ENCODE results near the gene SLC39A11. TPM values are rescaled to one million over a fixed set of nuclear protein-coding genes. Genes with fewer than 3 reads are reported as not detected.
"Not testable (repeated sequence)": the region's sequence is repeated elsewhere in the genome, so short reads cannot be mapped to it uniquely, and the experiment has no call there.

The SLC39A11 gene
- polyA plus RNA-seq, 1 donor from 2014 or later: 8.0 TPM

DNA sequence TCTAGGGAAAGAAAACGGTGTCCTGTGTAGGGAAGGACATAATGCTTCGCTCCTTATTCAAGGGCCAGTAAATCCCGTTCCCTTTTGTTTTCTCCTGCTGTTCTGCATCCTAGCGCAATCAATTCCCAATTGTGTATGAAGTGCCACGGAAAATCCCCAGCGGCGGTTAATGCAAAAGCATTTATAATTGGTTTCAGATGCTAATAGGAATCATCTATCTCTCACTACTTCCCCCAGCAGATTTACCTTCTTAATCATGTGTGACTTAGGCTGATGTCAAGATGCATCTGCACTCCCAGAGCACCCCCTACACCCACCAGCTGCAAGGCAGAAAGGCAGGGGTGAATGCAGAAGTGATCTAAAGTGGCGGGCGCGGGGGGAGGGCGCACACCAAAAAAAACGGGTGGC lies 39.6 kb upstream of the SLC39A11 start:
- no peaks in the 10 kb centered on the region for H3K9me2 ChIP-seq (ENCODE audit: insufficient read depth, low read length)
- no peak overlapping the region for H3K9ac ChIP-seq (ENCODE audit: low read length)
- no peaks in the 10 kb centered on the region for H3F3A ChIP-seq (ENCODE audit: insufficient read depth, low read length, poor library complexity, severe bottlenecking)
- no peak for TF ChIP-seq EP300 (conservative IDR thresholded peaks at IDR 0.05; ENCODE audit: poor library complexity, severe bottlenecking)
- no peak for TF ChIP-seq TAF1 (IDR thresholded peaks at IDR 0.05; ENCODE audit: low read depth)
- TF ChIP-seq MXI1 (conservative IDR thresholded peaks at IDR 0.05; ENCODE audit: poor library complexity, severe bottlenecking): no peak
- no peak overlapping the region for H3K4me3 ChIP-seq (ENCODE audit: low read length)
- H3K27ac ChIP-seq (ENCODE audit: low read length): no peak overlapping the region
- no peaks in the 10 kb centered on the region for H3K27me3 ChIP-seq (ENCODE audit: insufficient read depth, low read depth, low read length)
- H2AFZ ChIP-seq (ENCODE audit: low read depth, low read length): no peak overlapping the region
- no peak overlapping the region for H3K4me2 ChIP-seq (ENCODE audit: low read length)
- no peaks in the 10 kb centered on the region for H3K9me3 ChIP-seq (ENCODE audit: low read length)
- H4K20me1 ChIP-seq (ENCODE audit: insufficient read depth): no peaks in the 10 kb centered on the region
- no peaks in the 10 kb centered on the region for H3K36me3 ChIP-seq (ENCODE audit: insufficient read depth, low read length)
- no peaks in the 10 kb centered on the region for H3K79me2 ChIP-seq (replicated peaks; ENCODE audit: insufficient read depth, low read length)

DNA sequence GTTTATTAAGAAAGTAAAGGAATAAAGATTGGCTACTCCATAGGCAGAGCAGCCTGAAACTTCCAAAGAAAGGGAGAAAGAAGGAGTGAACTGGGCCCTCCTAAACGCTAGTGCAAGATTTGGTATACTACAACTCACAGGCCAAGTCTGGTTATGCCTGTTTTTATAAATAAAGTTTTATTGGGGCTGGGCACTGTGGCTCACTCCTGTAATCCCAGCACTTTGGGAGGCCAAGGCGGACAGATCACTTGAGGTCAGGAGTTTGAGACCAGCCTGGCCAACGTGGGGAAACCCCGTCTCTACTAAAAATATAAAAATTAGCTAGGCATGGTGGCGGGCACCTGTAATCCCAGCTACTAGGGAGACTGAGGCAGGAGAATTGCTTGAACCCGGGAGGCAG lies 39.0 kb upstream of the SLC39A11 start:
- H3K4me2 ChIP-seq (ENCODE audit: low read length); H3K27ac ChIP-seq (ENCODE audit: low read length); H3K4me3 ChIP-seq (ENCODE audit: low read length); H3K9ac ChIP-seq (ENCODE audit: low read length); H3K27me3 ChIP-seq (ENCODE audit: insufficient read depth, low read depth, low read length); H3K9me2 ChIP-seq (ENCODE audit: insufficient read depth, low read length); H3F3A ChIP-seq (ENCODE audit: insufficient read depth, low read length, poor library complexity, severe bottlenecking); H3K79me2 ChIP-seq (replicated peaks; ENCODE audit: insufficient read depth, low read length); H4K20me1 ChIP-seq (ENCODE audit: insufficient read depth); H3K36me3 ChIP-seq (ENCODE audit: insufficient read depth, low read length); H2AFZ ChIP-seq (ENCODE audit: low read depth, low read length); H3K9me3 ChIP-seq (ENCODE audit: low read length): not testable (repeated sequence)

- Histone ChIP-seq H3K4me2 (ENCODE audit: low read length) (no peak overlapping the region), H3K27ac (ENCODE audit: low read length) (no peak overlapping the region), H4K20me1 (ENCODE audit: insufficient read depth) (no peaks in the 10 kb centered on the region), H3K27me3 (ENCODE audit: insufficient read depth, low read depth, low read length) (no peaks in the 10 kb centered on the region), H3K4me3 (ENCODE audit: low read length) (no peak overlapping the region), H3F3A (ENCODE audit: insufficient read depth, low read length, poor library complexity, severe bottlenecking) (no peaks in the 10 kb centered on the region), H3K36me3 (ENCODE audit: insufficient read depth, low read length) (no peaks in the 10 kb centered on the region), H3K9ac (ENCODE audit: low read length) (no peak overlapping the region), H3K79me2 (replicated peaks; ENCODE audit: insufficient read depth, low read length) (no peaks in the 10 kb centered on the region), H2AFZ (ENCODE audit: low read depth, low read length) (no peak overlapping the region), H3K9me2 (ENCODE audit: insufficient read depth, low read length) (no peaks in the 10 kb centered on the region), H3K9me3 (ENCODE audit: low read length) (no peaks in the 10 kb centered on the region)
- TF ChIP-seq MXI1 (conservative IDR thresholded peaks at IDR 0.05; ENCODE audit: poor library complexity, severe bottlenecking) (no peak), EP300 (conservative IDR thresholded peaks at IDR 0.05; ENCODE audit: poor library complexity, severe bottlenecking) (no peak), REST (IDR thresholded peaks at IDR 0.05; ENCODE audit: borderline replicate concordance) (no peak), RAD21 (conservative IDR thresholded peaks at IDR 0.05) (no peak), POLR2AphosphoS5 (IDR thresholded peaks at IDR 0.05) (no peak), SMC3 (conservative IDR thresholded peaks at IDR 0.05; ENCODE audit: poor library complexity) (no peak), TAF1 (IDR thresholded peaks at IDR 0.05; ENCODE audit: low read depth) (no peak), EZH2 (IDR thresholded peaks at IDR 0.05; ENCODE audit: borderline replicate concordance, insufficient read depth, low read length, poor library complexity, severe bottlenecking) (no peak)
- TF ChIP-seq, protein P1, sequence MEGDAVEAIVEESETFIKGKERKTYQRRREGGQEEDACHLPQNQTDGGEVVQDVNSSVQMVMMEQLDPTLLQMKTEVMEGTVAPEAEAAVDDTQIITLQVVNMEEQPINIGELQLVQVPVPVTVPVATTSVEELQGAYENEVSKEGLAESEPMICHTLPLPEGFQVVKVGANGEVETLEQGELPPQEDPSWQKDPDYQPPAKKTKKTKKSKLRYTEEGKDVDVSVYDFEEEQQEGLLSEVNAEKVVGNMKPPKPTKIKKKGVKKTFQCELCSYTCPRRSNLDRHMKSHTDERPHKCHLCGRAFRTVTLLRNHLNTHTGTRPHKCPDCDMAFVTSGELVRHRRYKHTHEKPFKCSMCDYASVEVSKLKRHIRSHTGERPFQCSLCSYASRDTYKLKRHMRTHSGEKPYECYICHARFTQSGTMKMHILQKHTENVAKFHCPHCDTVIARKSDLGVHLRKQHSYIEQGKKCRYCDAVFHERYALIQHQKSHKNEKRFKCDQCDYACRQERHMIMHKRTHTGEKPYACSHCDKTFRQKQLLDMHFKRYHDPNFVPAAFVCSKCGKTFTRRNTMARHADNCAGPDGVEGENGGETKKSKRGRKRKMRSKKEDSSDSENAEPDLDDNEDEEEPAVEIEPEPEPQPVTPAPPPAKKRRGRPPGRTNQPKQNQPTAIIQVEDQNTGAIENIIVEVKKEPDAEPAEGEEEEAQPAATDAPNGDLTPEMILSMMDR (IDR thresholded peaks at IDR 0.05; ENCODE audit: poor library complexity, severe bottlenecking): no peak
Observed at GRCh38 chr17:73130977-73131376, 38.5 kb upstream of the SLC39A11 start.
